Measurements from ENCODE around the gene PLEKHM3. TPM values are rescaled to one million over a fixed set of nuclear protein-coding genes. Genes with fewer than 3 reads are reported as not detected.

Gene PLEKHM3
- total and polyA plus RNA-seq, 2 of the 13 experiments (the other 11 are each of a cell fraction or from before 2014, with no cell fraction given) = 4.5 to 4.7 TPM

GRCh38 chr2:207935991-207936370, 89.3 kb downstream of the PLEKHM3 start (continued):
- TF ChIP-seq HMGXB3 (CRISPR knock-in tag; IDR thresholded peaks at IDR 0.05; ENCODE audit: borderline replicate concordance) = no peak
- no peak for TF ChIP-seq SMAD1 (CRISPR knock-in tag; IDR thresholded peaks at IDR 0.05; ENCODE audit: borderline replicate concordance, low read depth)
- no peak for TF ChIP-seq ZNF138 (CRISPR knock-in tag; IDR thresholded peaks at IDR 0.05; ENCODE audit: low read depth)
- TF ChIP-seq ZBTB49 (CRISPR knock-in tag; IDR thresholded peaks at IDR 0.05; ENCODE audit: borderline replicate concordance) = no peak
- peak; percentile 48; the same call in 1 of the 2 replicates for TF ChIP-seq KMT2A (CRISPR knock-in tag; IDR thresholded peaks at IDR 0.05)
- peak; percentile 73; the same call in 1 of the 2 replicates for TF ChIP-seq PPARG (CRISPR knock-in tag; conservative IDR thresholded peaks at IDR 0.05)
- no peak for TF ChIP-seq HNRNPH1 (optimal IDR thresholded peaks at IDR 0.05; ENCODE audit: low read depth, low read length)
- TF ChIP-seq SP5 (CRISPR knock-in tag; IDR thresholded peaks at IDR 0.05; ENCODE audit: borderline replicate concordance, low read depth) = peak; percentile 91
- no peak for TF ChIP-seq ZNF615 (CRISPR knock-in tag; IDR thresholded peaks at IDR 0.05; ENCODE audit: borderline replicate concordance)
- TF ChIP-seq E2F2 (CRISPR knock-in tag; IDR thresholded peaks at IDR 0.05; ENCODE audit: borderline replicate concordance) = no peak
- no peak for TF ChIP-seq LRRFIP1 (CRISPR knock-in tag; conservative IDR thresholded peaks at IDR 0.05)
- no peak for TF ChIP-seq USF2 (IDR thresholded peaks at IDR 0.05; ENCODE audit: low read depth, low read length)
- no peak for TF ChIP-seq USF2 (CRISPR knock-in tag; IDR thresholded peaks at IDR 0.05; ENCODE audit: borderline replicate concordance)
- TF ChIP-seq ZSCAN21 (CRISPR knock-in tag; IDR thresholded peaks at IDR 0.05; ENCODE audit: borderline replicate concordance) = no peak
- TF ChIP-seq HDAC1 (CRISPR knock-in tag; IDR thresholded peaks at IDR 0.05) = peak; percentile 56; the same call in 1 of the 2 replicates
- TF ChIP-seq FOXC1 (CRISPR knock-in tag; IDR thresholded peaks at IDR 0.05; ENCODE audit: borderline replicate concordance) = no peak
- peak; percentile 64 for TF ChIP-seq GATAD2A (CRISPR knock-in tag; IDR thresholded peaks at IDR 0.05)

Data from HepG2 (cell line).